ENCODE results near the gene TBX4. TPM values are rescaled to one million over a fixed set of nuclear protein-coding genes. Genes with fewer than 3 reads are reported as not detected.

TBX4 gene
- total and polyA plus RNA-seq, 2 of the 13 experiments (the other 11 are each of a cell fraction or from before 2014, with no cell fraction given) = 0.11 to 1.1 TPM

DNA sequence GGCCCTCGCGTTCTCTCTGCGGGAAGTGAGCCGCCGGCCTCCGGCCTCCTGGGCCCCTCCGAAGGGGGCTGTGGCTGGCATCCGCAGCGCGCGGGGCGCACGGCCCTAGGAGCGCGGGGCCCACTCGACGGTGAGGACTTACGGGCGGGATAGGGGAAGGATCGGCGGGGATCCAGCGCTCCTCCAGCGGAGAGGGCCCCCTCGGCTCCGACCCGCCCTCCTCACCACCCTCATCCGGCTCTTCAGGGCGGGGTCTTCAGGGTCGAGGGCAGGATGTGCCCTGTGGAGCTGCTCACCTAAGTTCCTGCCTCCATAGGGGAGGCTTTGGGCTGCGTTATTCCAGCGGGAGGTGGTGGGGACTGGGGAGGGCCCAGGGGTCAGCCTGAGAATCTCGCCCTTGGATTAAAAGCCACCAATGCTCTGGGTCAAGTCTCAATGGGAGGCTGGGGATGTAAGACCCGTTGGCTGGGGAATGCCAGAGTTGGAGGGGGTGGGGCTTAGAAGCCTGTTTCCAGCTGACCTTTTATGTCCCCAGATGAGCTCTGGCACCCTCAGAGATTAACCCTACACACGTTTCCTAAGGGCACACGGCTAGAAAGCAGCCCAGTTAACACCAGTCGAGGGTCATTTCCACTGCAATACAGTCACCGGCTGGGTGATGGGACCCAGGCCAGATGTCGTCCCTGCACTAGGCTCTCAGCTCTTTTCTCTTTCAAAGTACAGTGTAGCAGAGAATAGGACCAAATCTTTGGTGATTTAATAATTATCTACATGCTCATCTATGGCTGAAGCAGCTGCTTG, 39.2 kb upstream of the TBX4 start (continued):
- TF ChIP-seq ZNF746 (CRISPR knock-in tag; IDR thresholded peaks at IDR 0.05) = peak; percentile 26; the same call in 1 of the 2 replicates
- TF ChIP-seq KLF16 (CRISPR knock-in tag; IDR thresholded peaks at IDR 0.05) = 0 out of 4 replicates have a peak, but pooled peaks of 1 of the 2 experiments have one; percentile 38
- TF ChIP-seq RAD51 (IDR thresholded peaks at IDR 0.05; ENCODE audit: borderline replicate concordance) = no peak
- TF ChIP-seq ZFP37 (CRISPR knock-in tag; IDR thresholded peaks at IDR 0.05; ENCODE audit: borderline replicate concordance) = 0 out of 2 replicates have a peak, but pooled peaks have one; percentile 49
- TF ChIP-seq STAT5B (CRISPR knock-in tag; IDR thresholded peaks at IDR 0.05) = no peak
- TF ChIP-seq NFIC (IDR thresholded peaks at IDR 0.05; ENCODE audit: low read length) = no peak
- peak; percentile 72 for TF ChIP-seq ZNF18 (CRISPR knock-in tag; IDR thresholded peaks at IDR 0.05; ENCODE audit: insufficient replicate concordance)
- TF ChIP-seq BORCS8-MEF2B (CRISPR knock-in tag; IDR thresholded peaks at IDR 0.05) = peak; percentile 65
- TF ChIP-seq TIGD3 (CRISPR knock-in tag; IDR thresholded peaks at IDR 0.05; ENCODE audit: borderline replicate concordance) = no peak
- TF ChIP-seq, protein P1, sequence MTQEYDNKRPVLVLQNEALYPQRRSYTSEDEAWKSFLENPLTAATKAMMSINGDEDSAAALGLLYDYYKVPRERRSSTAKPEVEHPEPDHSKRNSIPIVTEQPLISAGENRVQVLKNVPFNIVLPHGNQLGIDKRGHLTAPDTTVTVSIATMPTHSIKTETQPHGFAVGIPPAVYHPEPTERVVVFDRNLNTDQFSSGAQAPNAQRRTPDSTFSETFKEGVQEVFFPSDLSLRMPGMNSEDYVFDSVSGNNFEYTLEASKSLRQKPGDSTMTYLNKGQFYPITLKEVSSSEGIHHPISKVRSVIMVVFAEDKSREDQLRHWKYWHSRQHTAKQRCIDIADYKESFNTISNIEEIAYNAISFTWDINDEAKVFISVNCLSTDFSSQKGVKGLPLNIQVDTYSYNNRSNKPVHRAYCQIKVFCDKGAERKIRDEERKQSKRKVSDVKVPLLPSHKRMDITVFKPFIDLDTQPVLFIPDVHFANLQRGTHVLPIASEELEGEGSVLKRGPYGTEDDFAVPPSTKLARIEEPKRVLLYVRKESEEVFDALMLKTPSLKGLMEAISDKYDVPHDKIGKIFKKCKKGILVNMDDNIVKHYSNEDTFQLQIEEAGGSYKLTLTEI (CRISPR knock-in tag; conservative IDR thresholded peaks at IDR 0.05) = no peak
- TF ChIP-seq RARG (CRISPR knock-in tag; IDR thresholded peaks at IDR 0.05; ENCODE audit: low read depth) = 0 out of 2 replicates have a peak, but pooled peaks have one; percentile 33
- TF ChIP-seq KIAA2018 (CRISPR knock-in tag; IDR thresholded peaks at IDR 0.05; ENCODE audit: borderline replicate concordance) = no peak
- peak; percentile 41 for TF ChIP-seq HNF4A (CRISPR knock-in tag; IDR thresholded peaks at IDR 0.05)

Measured in HepG2 (cell line).